Activated T-cell treated with anti-CD3 and anti-CD28 coated beads for 4 hours (primary cell): ENCODE data around the gene PTPRT.

Experiments
- DNase-seq: peaks from one replicate; pipeline ENCODE4 v3.0.0-alpha.2; 2020

Gene PTPRT

GRCh38 chr20:42700372-42700771, 489.3 kb downstream of the PTPRT start:
- no peak for DNase-seq

DNA sequence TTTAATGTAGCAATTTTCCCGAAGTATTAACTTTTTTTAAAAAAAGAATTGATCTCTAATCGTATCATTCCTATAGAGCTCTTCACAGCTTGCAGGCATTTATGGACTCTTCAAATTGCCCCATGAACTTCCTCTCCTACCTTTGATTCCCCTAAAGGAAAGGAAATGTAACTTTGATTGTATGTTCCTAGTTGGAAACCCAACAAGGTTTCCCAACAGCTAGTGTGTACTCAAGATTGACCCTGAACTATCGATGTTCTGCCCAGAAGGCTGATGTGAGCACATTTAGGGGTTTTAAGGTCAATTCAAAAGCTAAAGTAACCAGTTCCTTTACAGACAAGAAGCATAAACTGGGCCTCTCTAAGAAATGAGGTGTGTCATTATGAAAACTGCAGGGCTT, 491.7 kb downstream of the PTPRT start:
- no peak for DNase-seq

DNA sequence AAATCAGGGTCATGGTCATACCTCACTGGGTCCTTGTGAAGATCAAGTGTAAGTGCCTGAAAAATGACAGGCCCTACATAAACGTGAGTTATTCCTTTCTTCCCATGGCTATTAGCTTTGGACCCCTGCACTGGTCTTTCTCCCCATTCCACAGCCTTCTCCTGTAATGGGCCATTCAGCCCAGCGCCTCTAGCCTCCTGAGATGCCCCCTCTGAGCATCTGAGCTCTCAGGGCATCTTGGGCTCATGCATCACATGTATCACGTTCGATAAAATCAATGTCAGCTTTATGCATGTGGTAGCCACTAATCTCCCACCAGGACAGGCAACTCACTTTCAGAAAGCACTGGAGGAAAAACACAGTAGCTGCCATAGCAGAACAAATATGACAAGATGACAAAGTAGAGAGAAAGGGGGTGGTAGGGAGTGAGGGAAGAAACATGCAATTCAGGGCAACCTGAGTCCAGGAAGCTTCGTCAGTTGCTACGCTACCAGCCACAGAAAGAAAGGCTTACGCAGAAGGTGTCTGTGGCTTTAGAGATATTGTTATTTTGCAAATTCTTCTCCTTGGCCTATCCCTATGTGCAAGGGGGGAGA, 498.8 kb downstream of the PTPRT start:
- DNase-seq: no peak

GRCh38 chr20:42688576-42688975, 501.1 kb downstream of the PTPRT start:
- DNase-seq: no peak

GRCh38 chr20:42686057-42686456, 503.6 kb downstream of the PTPRT start:
- DNase-seq: no peak

DNA sequence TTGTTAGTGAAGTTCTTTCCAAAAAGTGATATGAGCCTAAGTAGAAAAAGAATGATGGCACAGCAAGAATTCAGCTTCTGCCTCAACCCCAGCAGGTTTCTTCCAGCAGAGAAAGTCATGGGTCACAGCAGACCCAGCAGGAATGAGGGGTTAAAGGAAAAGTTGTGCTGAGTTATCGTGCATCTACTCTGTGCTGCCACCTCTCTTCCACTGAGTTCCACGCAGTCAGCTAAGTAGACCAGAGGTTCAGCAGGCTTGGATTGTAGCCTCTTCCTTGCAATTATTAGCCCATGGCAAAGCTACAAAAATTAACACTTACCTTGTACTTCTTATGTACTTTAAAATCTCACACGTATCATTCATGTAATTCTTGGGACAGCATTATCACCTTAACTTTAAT, 510.8 kb downstream of the PTPRT start:
- DNase-seq: no peak

DNA sequence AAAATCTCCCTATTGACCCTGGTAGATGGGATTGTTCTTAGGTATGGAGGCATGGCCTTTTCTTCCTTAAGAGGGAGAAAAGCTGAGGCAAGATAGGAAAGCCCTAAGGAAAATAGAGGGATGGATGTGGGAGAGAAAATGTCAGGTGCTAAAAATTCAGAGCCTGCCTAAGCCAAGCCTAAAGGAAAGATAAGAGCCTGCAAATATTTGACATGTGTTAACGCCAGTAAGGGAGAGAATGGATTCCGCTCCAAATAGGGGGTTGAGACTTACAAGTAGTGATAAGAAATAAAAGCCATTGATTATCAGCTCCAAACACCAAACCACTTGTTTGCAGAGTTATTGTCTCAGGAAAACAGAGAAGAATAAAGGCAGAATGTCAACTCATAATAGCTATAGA, 533.6 kb downstream of the PTPRT start:
- no peak for DNase-seq

DNA sequence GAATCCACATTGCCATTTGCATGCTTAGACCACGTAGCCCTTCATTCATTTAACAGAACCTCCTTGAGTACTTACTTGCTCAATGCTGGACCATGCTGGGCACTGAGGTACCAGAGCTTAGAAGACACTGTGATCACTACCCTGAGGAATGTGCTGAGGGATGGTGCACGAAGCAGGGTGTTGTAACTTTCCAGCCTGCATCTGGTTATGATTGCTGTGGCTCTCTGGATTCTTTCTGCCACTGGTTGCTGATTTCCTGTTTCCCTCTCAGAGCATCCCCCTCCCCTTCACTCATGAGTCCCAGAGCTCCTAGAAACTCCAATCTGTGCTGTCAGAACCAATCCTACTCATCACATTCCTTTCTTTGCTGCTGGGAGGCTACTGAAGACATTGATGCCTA, 537.4 kb downstream of the PTPRT start:
- DNase-seq: no peak

GRCh38 chr20:42650191-42650746, 539.4 kb downstream of the PTPRT start:
- DNase-seq: no peak

GRCh38 chr20:42649748-42650147, 540.0 kb downstream of the PTPRT start:
- no peak for DNase-seq

DNA sequence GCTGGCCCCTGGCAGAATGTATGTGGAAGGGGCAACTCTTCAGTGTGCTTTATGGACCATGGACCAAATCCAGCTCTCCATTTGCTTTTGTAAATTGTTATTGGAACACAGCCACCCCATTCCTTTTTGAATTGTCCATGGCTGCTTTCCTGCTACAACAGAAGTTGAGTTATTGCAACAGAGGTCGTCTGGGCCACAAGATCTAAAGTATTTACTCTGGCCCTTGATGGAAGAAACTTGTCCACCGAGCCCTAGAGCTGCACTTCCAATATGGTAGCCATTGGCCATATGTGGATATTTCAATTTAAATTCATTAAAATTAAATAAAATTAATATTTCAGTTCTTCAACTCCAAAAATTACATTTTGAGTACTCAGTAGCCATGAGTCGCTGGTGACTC, 543.5 kb downstream of the PTPRT start:
- no peak for DNase-seq

- DNase-seq: no peak
Measured at GRCh38 chr20:42641886-42642285, 547.8 kb downstream of the PTPRT start.

GRCh38 chr20:42639140-42639539, 550.6 kb downstream of the PTPRT start:
- DNase-seq: no peak

- DNase-seq: no peak
Measured at GRCh38 chr20:42635699-42636411, 553.9 kb downstream of the PTPRT start.

DNA sequence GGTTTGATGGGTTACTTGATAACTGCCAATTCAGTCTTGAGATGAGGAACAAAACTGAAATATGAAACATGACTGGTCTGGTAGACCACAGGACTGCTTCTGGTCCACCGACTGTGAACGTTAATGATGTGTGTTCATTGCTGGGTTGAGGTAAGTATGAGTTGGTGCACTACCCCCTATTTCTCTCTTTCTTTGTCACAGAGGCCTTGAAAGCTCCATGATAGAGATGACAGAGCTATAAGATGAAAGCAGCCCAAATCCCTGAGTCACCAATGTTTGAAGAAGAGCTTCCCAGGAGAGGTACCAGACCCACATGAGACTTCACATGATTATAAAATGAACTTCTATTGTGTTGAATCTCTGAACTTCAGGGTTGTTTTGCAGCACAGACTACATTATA, 555.5 kb downstream of the PTPRT start:
- DNase-seq: no peak

GRCh38 chr20:42628683-42629082, 561.0 kb downstream of the PTPRT start:
- no peak for DNase-seq

GRCh38 chr20:42613076-42613475, 576.6 kb downstream of the PTPRT start:
- no peak for DNase-seq

GRCh38 chr20:42611889-42612837, 577.5 kb downstream of the PTPRT start:
- DNase-seq: no peak

- no peak for DNase-seq
Measured at GRCh38 chr20:42611423-42611822, 578.3 kb downstream of the PTPRT start.

GRCh38 chr20:42610070-42610469, 579.6 kb downstream of the PTPRT start:
- DNase-seq: no peak

DNA sequence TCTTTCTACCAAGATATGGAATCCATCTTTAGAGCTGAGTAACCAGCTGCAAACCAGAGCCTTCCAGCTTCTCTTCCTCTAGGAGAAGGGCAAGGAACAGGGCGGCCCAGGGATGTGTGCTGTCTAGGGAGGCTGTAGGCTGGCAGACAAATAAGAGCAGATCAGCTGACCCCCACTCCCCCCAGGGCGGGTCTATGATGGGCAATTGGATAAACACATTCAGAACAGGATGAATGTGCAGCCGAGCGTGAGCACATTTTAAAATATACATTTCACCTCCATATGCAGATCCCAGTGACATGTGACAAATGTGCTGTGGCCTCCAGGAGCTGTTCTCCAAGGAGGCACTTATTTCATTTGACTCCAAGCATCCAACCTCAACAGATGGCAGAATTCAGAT, 580.1 kb downstream of the PTPRT start:
- DNase-seq: no peak

DNA sequence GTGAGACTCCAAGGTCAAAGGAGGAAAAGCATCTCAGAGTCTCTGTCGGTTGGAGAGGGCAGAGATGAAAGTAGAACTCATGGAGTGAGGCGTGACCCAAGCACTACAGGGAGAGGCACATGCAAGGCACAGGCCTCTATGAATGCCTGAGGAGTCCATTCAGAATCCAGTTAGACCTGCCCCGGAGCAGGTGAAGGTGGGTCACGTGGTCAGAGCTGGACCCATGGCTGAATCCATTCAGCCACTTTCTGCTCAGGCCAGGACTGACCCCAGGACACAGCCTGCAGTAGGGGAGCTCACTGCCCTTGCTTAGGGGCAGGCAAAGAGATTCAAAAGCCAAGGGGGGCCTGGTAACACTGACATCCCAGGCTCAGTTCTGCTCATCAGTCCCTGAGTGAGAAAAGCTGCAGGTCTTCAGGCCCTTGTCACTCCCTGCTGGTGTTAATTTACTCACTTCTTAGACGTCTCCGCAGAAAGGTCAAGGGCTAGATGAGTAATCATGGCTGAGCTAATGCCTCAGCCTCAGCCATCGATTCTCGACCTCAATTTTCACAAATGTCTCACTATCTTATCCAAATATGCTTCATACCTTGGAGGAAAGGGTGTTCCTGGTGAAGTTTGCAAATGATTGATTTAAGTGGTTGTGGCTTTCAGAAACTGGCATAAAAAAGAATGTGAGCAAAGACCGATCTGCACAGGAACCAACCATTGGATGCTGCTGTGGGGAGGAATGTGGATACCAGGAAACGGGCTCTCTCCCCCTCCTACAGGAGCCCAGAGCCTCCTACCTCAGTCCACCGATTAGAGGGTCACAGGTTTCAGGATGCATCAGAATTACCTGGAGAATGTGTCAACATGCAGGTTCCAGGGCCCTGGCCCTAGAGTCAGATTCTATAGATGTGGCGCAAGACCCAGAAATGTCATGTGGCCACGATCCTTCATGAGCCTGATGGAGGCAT, 584.4 kb downstream of the PTPRT start:
- DNase-seq: no peak
